Measurements from ENCODE around the gene WDR90.

WDR90 gene

GRCh38 chr16:648781-649589 lies at the start of gene WDR90:
WDR90 (plus strand) TSS chr16:649365; CDS start chr16:649417, 52 bp downstream.
- peak; percentile 82 for DNase-seq

- no peak for DNase-seq
Measured at GRCh38 chr16:600781-601180, 48.4 kb upstream of the WDR90 start.

GRCh38 chr16:603933-604332 lies 45.2 kb upstream of the WDR90 start:
- DNase-seq = no peak

GRCh38 chr16:606656-607307 lies 42.4 kb upstream of the WDR90 start:
- DNase-seq = no peak

- no peak for DNase-seq
Measured at GRCh38 chr16:608019-608418, 41.1 kb upstream of the WDR90 start.

- DNase-seq = no peak
Measured at GRCh38 chr16:609316-609715, 39.8 kb upstream of the WDR90 start.

GRCh38 chr16:609984-610383 lies 39.2 kb upstream of the WDR90 start:
- DNase-seq = no peak

GRCh38 chr16:610513-611381 lies 38.4 kb upstream of the WDR90 start:
- DNase-seq = no peak

- DNase-seq = no peak
Measured at GRCh38 chr16:615122-615521, 34.0 kb upstream of the WDR90 start.

- no peak for DNase-seq
Measured at GRCh38 chr16:616733-617586, 32.2 kb upstream of the WDR90 start.

GRCh38 chr16:617855-618254 lies 31.3 kb upstream of the WDR90 start:
- DNase-seq = no peak

GRCh38 chr16:619476-620100 lies 29.6 kb upstream of the WDR90 start:
- DNase-seq = no peak

- no peak for DNase-seq
Measured at GRCh38 chr16:620700-621525, 28.3 kb upstream of the WDR90 start.

- DNase-seq = no peak
Measured at GRCh38 chr16:621526-622105, 27.5 kb upstream of the WDR90 start.

- no peak for DNase-seq
Measured at GRCh38 chr16:622920-623280, 26.3 kb upstream of the WDR90 start.

- DNase-seq = no peak
Measured at GRCh38 chr16:624526-625070, 24.6 kb upstream of the WDR90 start.

GRCh38 chr16:625117-625976 lies 23.8 kb upstream of the WDR90 start:
- no peak for DNase-seq

GRCh38 chr16:625977-626765 lies 23.0 kb upstream of the WDR90 start:
- DNase-seq = no peak
